Keratinocyte (primary cell): ENCODE measurements around the gene ERI3.

Experiments
- EZH2 ChIP-seq: IDR thresholded peaks from one replicate; pipeline ENCODE4 v1.6.1; 2012; ENCODE audit warnings: inconsistent platforms, mild to moderate bottlenecking, low read length, moderate library complexity
- TF ChIP-seq, protein P1 (sequence below), 3 experiments: IDR thresholded peaks in 1 of 3; conservative IDR thresholded peaks in 1 of 3; optimal IDR thresholded peaks in 1 of 3; 2 replicates in 2 of 3; 3 replicates in 1 of 3; pipeline versions ENCODE3 to v1.5.1; 2011; ENCODE audit warnings: low read length in 3 of 3, mild to moderate bottlenecking in 3 of 3, moderate library complexity in 2 of 3, control low read depth in 1 of 3, inconsistent platforms in 1 of 3; ENCODE audit not compliant: insufficient read depth in 2 of 3; ENCODE audit errors: extremely low read depth in 1 of 3

DNA sequence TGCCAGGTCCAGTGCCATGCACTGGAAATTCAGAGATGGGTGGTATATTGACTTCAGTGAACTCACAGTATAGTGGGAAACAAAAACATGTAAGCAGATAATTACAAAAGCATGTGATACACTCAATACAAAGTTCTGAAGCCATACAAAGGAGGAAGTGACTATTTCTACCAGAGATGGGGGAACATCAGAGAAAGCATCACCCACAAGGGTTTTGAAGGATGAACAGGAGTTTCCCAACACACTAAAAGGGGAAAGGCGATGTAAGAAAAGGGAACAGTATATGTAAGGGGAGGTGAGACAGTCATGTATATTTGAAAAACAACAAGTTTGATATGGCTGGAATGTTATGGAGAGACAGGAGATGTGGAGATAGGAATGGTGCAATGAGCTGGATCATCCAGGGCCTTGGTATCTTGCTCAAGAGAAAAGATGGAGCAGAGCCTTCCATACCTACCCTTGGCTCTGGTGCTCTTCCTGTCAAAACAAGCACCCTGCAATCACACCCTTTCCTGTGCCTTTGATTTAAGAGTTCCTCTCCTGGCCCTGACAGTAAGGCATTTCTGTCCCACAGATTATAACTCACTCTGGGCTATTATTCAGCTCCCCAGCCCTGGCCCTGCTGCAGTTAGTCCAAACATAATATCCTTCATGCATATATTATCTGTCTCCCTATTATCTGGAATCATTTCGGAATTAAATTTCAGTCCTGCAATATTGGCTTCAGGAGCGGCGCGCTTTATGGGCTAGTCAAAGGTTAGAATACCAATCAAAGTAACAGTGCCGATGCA lies 81.3 kb downstream of the ERI3 start:
- TF ChIP-seq, protein P1, sequence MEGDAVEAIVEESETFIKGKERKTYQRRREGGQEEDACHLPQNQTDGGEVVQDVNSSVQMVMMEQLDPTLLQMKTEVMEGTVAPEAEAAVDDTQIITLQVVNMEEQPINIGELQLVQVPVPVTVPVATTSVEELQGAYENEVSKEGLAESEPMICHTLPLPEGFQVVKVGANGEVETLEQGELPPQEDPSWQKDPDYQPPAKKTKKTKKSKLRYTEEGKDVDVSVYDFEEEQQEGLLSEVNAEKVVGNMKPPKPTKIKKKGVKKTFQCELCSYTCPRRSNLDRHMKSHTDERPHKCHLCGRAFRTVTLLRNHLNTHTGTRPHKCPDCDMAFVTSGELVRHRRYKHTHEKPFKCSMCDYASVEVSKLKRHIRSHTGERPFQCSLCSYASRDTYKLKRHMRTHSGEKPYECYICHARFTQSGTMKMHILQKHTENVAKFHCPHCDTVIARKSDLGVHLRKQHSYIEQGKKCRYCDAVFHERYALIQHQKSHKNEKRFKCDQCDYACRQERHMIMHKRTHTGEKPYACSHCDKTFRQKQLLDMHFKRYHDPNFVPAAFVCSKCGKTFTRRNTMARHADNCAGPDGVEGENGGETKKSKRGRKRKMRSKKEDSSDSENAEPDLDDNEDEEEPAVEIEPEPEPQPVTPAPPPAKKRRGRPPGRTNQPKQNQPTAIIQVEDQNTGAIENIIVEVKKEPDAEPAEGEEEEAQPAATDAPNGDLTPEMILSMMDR (optimal IDR thresholded peaks at IDR 0.05 in 1 of 3, IDR thresholded peaks at IDR 0.05 in 1 of 3, conservative IDR thresholded peaks at IDR 0.05 in 1 of 3; ENCODE audit: extremely low read depth in 1 of 3, insufficient read depth in 2 of 3, low read length in 3 of 3), result no peak
- no peak for TF ChIP-seq EZH2
